ENCODE data around the gene STX8.

STX8 gene

GRCh38 chr17:9230861-9231260 lies 344.8 kb downstream of the STX8 start:
- DNase-seq (ENCODE audit: low read depth) = no peak
- TF ChIP-seq CTCF (conservative IDR thresholded peaks at IDR 0.05; ENCODE audit: low read depth, low read length) = no peak
- no peak overlapping the region for H3K4me3 ChIP-seq (ENCODE audit: low read depth, low read length)

- DNase-seq (ENCODE audit: low read depth) = peak; percentile 41
- TF ChIP-seq CTCF (conservative IDR thresholded peaks at IDR 0.05; ENCODE audit: low read depth, low read length) = no peak
- no peak overlapping the region for H3K4me3 ChIP-seq (ENCODE audit: low read depth, low read length)
Measured at GRCh38 chr17:9230346-9230745, 345.3 kb downstream of the STX8 start.

- H3K4me3 ChIP-seq (ENCODE audit: low read depth, low read length) = no peak overlapping the region
- no peak for DNase-seq (ENCODE audit: low read depth)
- TF ChIP-seq CTCF (conservative IDR thresholded peaks at IDR 0.05; ENCODE audit: low read depth, low read length) = no peak
Measured at GRCh38 chr17:9229826-9230201, 345.8 kb downstream of the STX8 start.

GRCh38 chr17:9229160-9229825 lies 346.3 kb downstream of the STX8 start:
- TF ChIP-seq CTCF (conservative IDR thresholded peaks at IDR 0.05; ENCODE audit: low read depth, low read length) = no peak
- DNase-seq (ENCODE audit: low read depth) = no peak
- H3K4me3 ChIP-seq (ENCODE audit: low read depth, low read length) = no peak overlapping the region

GRCh38 chr17:9228408-9229159 lies 347.0 kb downstream of the STX8 start:
- TF ChIP-seq CTCF (conservative IDR thresholded peaks at IDR 0.05; ENCODE audit: low read depth, low read length) = peak; percentile 5
- H3K4me3 ChIP-seq (ENCODE audit: low read depth, low read length) = no peak overlapping the region
- DNase-seq (ENCODE audit: low read depth) = peak; percentile 50

- H3K4me3 ChIP-seq (ENCODE audit: low read depth, low read length) = no peak overlapping the region
- TF ChIP-seq CTCF (conservative IDR thresholded peaks at IDR 0.05; ENCODE audit: low read depth, low read length) = no peak
- DNase-seq (ENCODE audit: low read depth) = no peak
Measured at GRCh38 chr17:9227819-9228407, 347.7 kb downstream of the STX8 start.

All from choroid plexus epithelial cell (primary cell).